Stimulated activated CD8-positive, alpha-beta memory T cell treated with anti-CD3 and anti-CD28 coated beads, Interleukin-4, amount 100 ng/mL, for 24 hours (primary cell): ENCODE data around the gene RALA.

Source experiments
- DNase-seq: peaks from one replicate; pipeline ENCODE4 v3.0.0-alpha.2; 2020; ENCODE audit warnings: low read depth

Gene RALA, protein sequence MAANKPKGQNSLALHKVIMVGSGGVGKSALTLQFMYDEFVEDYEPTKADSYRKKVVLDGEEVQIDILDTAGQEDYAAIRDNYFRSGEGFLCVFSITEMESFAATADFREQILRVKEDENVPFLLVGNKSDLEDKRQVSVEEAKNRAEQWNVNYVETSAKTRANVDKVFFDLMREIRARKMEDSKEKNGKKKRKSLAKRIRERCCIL

DNA sequence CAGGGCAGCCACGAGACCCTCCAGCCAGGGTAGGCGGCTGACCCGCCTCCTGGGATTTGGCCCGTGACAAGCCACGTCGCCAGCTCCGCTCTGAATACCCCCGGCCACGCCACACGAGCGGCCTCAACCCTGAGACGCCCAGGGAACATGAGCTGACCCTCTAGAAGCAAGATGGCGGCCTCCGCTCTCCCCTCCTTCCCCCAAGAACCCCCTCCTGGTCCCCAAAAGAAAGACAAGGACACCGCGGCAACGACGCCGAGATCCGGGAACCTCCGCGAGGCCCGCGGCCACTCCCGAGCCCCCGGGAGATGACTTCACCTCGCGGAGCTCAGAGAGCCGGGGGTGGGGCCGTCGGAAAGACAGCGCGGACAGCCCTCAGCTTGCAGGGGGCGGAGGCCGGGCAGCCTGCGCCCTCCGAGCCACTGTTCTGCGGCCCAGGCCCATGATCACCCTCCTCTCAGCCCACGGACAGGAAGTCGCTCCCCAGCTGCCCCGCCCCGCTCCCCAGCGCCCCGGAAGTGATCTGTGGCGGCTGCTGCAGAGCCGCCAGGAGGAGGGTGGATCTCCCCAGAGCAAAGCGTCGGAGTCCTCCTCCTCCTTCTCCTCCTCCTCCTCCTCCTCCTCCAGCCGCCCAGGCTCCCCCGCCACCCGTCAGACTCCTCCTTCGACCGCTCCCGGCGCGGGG is at the start of gene RALA:
TSS of gene RALA (plus strand) at position 526 of the 685 bp plus-strand sequence. CDS start 63,096 bp downstream, outside the sequence.
- peak; percentile 84 for DNase-seq

DNA sequence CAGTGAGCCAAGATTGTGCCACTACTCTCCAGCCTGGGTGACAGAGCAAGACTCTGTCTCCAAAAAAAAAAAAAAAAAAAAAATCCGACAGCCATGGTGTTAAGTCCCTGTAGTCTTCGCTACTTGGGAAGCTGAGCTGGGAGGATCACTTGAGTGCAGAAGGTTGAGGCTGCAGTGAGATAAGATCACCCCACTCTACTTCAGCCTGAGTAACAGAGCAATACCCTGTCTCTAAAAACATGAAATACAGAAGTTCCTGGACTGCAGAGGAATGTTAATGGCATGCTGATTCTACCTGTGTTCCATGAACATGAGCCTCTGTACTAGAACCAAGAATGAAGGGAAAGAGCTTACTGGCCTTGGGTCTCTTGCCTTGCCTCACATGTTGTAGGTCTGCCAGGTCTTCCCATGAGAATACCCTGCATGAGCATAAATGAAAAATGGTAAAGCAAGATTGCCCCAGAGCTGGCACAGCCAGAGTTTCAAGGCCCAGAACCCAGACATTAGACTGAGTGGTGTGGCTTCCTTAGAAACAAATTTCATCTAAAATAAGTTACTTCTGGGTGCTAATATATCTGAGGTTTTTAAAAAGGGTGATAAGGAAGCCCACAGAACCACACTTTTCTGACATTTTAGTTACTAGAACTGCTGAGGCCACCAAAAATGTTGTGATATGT is 48.6 kb upstream of the RALA start:
- no peak for DNase-seq

DNA sequence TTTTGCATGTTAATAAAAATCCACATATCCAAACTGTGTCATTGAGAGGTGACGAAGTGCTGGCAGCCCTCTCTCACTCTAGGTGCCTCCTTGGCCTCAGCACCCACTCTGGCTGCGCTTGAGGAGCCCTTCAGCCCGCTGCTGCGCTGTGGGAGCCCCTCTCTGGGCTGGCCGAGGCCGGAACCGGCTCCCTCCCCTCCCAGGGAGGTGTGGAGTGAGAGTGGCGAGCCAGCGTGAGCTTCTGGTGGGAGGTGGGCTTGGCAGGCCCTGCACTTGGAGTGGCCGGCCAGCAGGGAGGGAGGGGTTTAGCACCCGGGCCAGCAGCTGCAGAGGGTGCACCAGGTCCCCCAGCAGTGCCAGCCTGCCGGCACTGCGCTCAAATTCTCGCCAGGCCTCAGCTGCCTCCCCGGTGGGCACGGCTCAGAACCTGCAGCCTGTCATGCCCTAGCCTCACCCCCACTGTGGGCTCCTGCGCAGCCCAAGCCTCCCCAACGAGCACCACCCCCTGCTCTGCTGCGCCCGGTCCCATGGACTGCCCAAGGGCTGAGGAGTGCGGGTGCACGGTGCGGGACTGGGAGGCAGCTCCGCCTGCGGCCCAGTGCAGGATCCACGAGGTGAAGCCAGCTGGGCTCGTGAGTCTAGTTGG is 46.0 kb upstream of the RALA start:
- DNase-seq, result no peak

DNA sequence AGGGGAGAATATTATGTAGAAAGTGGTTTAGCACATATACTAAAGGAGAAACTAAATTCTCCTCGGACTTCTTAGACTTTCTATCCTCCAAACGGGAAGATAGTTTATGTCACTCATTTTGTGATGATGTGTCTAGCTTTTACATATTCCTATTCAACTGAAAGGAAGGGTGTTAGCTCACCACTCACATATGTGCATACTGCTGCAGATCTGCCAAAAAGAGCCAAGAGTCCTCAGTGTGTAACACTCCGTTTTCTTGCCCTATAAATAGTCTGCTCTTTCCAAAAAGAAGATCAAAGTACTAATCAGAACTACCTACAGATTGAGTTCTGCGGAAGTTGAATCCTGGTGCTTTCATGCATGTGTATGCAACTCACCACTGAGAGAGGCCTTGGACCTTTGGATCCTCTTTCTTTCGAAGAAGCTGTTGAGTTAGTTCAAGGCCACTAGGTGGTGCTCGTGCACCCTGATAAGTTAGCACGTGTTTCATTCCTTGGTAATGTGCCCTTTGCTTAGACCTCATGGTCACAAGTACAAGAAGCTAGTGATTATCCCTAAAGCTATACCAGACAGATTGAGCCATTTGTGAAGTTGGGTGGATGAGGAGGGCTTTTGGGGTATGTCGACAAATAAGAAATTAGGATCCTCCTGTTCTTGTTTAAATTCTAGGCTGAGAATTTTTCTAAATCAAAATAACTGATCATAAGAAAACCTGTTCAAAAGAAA is 43.1 kb upstream of the RALA start:
- peak; percentile 55 for DNase-seq

DNA sequence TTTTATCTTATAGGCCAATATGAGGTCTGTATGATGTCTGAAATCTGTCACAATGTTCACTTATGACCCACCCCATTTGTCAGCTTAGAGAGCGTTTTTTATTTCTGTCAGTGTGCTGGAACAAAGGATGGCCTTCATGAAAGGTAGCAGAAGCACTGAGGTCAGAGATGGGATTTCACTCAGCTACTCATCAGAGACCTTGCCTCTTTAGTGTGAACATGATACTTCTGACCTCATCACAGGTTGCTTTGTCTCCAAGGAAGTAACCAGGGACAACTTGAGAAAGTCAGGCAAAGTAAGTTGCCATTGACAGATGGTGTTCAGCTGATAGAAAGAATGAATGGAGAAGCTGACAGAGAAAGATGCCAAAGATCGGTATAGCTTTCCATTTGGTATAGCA is 40.8 kb upstream of the RALA start:
- no peak for DNase-seq

DNA sequence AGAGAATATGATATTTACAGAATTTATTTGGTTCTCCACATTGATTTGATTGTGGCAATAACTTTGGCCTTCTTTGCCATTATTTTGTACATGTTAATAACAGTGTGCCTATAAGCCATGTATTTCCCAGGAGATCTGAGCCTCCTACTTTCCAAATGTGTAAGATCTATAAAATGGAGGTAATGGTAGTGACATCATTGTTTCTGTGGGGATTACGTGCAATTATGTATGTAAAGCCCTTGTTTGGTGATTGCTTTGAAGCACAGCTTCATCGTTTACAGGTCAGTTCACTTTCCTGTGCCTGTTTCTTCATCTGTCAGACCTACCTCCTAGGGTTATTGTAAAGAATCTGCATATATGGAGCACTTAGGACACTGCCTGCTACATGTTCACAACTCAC is 39.8 kb upstream of the RALA start:
- DNase-seq, result no peak

DNA sequence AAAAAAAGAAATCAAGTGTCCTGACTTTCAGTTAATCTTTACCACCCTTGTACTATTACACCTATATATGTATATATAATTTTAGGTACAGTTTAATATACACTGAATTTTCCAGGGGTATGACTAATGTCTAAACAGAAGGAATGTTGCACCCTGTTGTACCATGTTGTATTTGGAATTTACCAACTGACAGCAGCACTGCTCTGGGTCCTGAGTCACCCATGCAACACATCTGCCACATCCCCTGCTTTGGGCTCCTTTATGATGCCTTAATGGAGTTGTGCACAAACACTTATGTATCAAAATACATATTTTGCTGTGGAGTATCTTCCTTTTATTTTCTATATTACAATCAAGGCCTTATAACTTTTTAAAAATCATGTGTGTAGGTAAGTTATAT is 36.0 kb upstream of the RALA start:
- no peak for DNase-seq

DNA sequence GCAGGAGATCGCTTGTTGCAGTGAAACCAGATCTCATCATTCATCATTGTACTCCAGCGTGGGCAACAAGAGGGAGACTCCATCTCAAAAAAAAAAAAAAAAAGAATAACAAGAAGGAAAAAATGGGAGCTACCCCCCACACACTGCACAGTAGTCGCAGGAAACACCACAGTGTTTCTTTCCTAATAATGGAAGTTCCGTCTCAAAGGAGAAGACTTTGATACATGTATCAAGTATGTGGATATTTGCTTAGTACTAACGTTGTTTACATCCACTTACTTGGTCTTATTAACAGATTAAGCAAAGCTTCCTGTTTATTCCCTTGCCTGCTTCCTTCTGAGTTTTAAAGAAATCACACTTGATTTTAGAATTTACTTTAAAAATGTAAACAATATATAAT is 35.0 kb upstream of the RALA start:
- no peak for DNase-seq

DNA sequence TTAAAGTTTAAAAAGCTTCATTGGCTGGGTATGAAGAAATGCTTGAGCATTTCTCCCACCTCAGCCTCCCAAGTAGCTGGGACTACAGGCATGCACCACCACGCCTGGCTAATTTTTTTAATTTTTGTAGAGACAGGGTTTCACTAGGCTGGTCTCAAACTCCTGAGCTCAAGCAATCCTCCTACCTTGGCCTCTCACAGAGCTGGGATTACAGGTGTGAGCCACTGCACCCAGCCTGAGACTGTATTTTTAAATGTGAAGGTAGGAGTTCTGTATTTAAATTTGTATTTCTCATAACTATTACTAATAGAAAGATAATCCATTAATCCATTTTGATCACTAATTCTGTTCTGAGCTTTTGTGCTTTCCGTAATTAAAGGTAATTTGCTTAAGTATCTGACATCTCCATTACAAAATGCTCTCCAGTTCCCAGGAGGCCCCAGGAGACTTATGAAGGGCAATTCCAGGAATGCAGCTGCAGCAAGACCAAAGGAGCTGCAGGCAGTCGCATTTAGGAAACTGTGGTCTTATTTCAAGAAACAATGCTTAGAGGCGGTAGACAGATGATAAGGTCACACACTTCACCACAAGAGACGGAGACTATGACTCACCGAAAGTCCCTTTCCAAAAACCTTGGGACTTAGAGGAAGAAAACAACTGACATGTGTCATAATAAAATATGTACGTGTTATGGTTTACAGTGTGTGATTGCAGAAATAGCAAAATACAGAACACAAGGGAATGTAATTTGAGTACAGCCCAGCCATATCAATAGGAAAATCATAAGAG is 33.9 kb upstream of the RALA start:
- DNase-seq, result peak; percentile 24

DNA sequence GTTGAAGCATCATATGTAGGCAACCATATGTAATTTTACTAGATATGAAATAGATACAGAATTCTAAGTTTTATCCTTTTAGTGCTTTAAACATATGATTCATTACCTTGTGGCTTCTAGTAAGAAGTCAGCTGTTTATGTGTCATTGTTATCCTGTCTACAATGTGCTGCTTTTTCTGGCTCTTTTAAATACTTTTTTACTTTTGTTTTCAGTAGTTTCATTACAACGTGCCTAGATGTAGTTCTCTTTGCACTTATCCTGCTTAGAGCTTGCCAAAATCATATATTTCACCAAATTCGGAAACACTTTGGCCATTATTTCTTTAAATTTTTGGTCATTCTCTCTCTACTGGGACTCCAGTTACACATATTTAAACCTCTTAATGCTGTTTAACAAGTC is 30.8 kb upstream of the RALA start:
- no peak for DNase-seq

DNA sequence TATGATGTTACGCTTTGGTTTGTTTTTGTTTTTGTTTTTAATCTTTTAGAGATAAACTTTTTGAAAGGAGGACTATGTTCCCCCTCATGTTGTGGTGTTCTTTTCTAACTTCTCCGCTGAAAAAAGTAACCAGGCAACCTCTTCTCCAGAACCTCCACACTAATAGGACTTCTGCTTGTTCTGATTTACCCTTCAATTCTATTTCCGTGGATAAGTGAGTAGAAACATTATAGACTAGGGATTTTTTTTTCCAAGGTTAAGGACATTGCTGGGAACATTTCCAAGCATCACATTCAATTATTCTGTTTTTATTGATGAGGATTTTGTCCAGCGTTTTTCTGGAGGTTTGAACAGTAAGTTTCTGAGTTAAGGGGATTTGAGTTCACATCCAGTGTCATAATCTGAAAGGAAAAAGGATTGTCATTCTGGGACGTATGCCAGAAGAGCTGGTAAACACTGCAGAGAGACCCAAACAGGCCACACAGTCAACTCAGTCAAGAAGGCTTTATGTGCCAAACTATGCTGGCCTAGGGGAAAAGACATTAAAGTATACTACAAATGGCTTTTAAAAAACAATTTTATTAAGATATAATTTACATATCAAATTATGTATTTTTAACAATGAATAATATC is 28.3 kb upstream of the RALA start:
- no peak for DNase-seq

DNA sequence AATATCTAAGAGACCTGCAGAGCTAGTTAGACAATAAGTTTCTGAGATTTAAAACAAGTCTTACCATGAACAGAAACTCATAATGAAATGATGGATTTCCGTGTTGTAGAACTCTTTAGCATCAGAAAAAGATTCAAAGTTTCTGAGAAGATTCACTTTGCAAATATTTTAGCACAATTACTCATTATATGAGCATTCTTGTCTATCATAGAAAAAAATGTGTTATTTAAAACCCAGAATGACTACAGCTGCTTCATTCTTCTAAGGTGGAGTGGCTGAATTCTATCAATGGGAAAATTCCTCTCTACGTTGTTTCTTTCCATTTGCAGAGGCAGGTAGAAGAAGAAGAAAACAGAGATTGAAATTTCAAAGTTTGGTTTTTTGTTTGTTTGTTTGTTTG is 21.0 kb upstream of the RALA start:
- DNase-seq, result no peak

DNA sequence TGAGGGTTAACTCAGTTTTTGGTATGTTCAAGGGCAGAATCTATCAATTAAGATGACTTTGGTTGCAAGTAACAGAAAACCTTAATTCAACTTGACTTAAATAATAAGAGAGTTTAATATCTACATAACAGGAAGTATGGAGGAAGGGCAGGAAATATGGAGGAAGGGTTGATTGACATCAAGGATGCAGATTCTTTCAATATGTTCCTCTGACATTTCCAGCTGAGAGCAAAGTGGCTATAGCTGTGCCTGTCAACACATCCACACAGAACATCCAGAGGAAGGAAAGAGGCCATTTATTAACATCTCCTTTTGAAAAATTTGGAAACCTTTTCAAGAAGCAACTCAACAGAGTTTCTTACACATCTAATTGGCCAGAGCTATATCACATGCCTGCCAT is 19.4 kb upstream of the RALA start:
- no peak for DNase-seq

DNA sequence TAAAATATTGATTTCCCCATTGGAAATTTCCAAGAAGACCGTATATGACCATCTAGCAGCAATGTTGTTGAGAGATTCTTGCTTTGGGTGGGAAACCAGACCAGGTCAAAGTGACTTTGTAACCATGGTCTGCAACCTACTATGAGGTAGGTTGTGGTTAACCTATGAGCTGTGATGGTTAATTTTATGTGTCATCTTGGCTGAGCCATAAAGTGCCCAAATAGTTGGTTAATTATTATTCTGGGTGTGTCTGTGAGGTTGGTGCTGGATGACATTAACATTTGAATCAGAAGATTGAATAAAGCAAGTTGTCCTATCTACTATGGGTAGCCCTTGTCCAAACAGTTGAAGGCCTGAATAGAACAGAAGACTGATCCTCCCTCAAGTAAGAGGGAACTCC is 18.3 kb upstream of the RALA start:
- DNase-seq, result no peak

DNA sequence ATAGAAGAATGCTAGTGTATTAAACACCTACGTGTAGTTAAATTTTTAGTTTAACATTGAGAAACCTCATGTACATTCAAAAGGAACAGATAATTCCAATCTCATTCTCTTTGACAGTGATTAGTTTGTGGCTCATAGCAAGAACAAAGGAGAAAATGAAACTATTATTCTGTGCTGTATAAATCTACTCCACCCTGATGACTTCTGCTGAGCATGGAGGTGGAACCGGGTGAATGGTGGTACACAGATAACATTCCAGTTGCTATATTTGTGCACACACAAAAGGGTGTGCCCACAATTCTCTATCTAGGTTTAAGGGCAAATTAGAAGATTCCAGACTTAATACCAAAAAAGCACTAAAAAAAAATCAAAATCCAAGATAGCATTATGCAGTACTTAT is 17.0 kb upstream of the RALA start:
- DNase-seq, result no peak

DNA sequence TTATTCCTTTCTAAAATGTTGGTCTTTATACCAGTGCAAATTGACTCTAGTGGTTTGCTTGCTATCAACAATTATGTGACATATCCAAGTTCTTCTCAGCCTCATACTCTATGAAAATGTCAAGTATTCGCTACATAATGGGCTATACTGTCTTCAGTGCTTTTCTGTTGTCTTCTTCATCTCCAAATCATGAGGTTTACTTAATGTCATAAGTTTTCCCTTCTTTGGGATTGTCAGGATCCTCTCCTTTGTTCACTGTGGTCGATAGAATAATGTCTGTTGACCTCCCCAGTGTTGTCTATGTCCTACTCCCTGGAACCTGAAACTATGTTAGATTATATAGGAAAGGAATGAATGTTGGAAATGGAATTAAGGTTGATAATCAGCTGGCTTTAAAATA is 16.4 kb upstream of the RALA start:
- DNase-seq, result no peak

DNA sequence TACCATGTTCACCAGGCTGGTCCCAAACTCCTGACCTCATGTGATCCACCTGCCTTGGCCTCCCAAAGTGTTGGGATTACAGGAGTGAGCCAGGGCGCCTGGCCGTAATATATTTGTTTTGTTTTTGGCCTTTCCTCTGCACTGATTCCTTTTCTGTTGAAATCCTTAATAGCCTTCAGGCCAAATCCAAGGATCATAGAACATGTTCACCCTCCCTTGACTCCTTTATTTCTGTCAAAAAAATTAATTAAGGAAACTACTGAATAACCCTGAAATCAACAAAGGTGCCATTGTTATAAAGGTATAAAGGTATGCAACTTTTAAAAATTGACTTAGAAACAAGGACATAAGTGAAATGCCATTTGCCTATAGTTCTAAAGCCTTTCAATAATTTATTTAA is 15.5 kb upstream of the RALA start:
- no peak for DNase-seq

DNA sequence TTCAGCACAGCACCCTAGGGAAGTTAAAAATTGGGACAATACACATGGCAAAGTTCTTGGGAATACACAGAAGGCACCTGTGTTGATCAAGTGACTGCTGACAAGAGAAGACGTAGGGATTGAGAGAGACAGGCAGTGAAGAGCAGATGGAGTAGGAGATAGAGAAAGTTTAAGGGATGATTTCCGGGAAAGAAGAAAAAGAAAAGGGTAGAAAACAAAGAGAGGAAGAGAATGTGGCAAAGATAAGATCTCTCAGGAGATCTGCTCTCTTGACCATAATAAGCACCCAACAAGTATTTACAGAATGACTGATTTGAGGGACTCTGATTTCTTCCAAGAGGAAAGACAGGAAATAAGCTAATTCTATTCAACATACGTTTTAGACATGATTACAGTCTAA is 15.1 kb upstream of the RALA start:
- DNase-seq, result no peak

DNA sequence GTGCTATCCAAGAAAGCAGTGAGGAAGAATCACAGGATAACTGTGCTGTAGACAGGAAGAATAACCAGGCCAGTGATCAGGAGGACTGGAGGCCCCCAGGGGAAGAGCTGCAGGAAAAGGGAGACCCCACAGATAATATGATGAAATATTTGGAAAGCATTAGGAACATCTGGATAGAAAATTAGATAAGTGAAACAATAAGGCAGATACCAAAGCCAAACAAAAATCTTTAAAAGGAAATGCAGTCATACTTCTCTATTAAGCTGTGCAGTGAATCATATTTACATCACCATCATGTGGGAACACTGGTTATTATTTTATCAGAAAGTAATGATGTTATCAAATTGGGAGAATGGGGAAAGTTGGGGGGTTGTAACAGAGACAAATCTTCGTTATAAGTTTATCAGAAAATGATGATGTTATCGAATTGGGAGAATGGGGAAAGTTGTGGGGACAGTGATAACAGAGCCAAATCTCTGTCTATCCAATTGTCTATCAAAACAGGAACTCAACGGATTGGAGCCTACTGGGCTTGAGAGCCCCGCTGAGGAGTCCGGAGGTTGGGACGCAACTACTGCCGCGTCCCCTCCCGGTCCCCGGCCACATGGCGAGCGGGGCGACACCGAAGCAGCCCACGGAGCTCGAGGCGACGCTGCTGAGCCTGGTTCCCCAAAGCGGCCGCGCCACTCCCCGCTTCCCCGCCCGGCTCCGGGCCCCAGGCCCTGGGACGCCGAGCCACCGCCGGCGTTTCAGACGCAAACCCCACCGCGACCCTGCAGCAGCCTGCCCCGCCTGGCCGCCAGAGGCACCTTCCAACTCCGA is 14.0 kb upstream of the RALA start:
- no peak for DNase-seq

DNA sequence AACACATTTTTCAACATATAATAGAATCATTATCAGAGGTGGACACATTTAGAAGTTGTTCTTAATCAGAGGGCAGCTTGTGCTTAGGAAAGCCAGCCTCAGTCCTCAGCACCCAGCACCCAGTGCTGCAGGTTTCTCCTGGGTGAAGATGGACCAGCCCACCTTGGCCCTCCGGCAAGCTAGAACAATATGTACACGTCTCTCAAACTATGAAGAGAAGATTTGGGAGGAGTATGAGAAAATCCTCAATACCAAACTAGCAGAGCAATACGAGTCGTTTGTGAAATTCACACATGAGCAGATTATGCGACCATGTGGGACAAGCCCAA is 13.5 kb upstream of the RALA start:
- no peak for DNase-seq
